EH (cell line): ENCODE data around the gene CCL25.

Experiments used
- DNase-seq: peaks from one replicate; pipeline ENCODE4 v3.0.0-alpha.2; 2015; ENCODE audit warnings: low read depth

The CCL25 gene

GRCh38 chr19:8045872-8046568 is 6.5 kb upstream of the CCL25 start:
- DNase-seq = no peak

GRCh38 chr19:8046569-8047165 is 5.9 kb upstream of the CCL25 start:
- no peak for DNase-seq

- DNase-seq = peak; percentile 56
Observed at GRCh38 chr19:8050274-8051096, 2.1 kb upstream of the CCL25 start.

GRCh38 chr19:8054169-8054568 is 1.6 kb downstream of the CCL25 start:
- no peak for DNase-seq

- no peak for DNase-seq
Observed at GRCh38 chr19:8056533-8056932, 4.0 kb downstream of the CCL25 start.

GRCh38 chr19:8057545-8058270 is 5.1 kb downstream of the CCL25 start:
- DNase-seq = no peak

- DNase-seq = no peak
Observed at GRCh38 chr19:8064911-8065874, 12.6 kb downstream of the CCL25 start.

- DNase-seq = no peak
Observed at GRCh38 chr19:8065875-8066261, 13.3 kb downstream of the CCL25 start.

- no peak for DNase-seq
Observed at GRCh38 chr19:8069096-8069973, 16.8 kb downstream of the CCL25 start.

GRCh38 chr19:8071912-8072311 is 19.4 kb downstream of the CCL25 start:
- DNase-seq = no peak

GRCh38 chr19:8074501-8074900 is 21.9 kb downstream of the CCL25 start:
- no peak for DNase-seq

GRCh38 chr19:8075158-8076074 is 22.9 kb downstream of the CCL25 start:
- no peak for DNase-seq

- DNase-seq = no peak
Observed at GRCh38 chr19:8079988-8080387, 27.4 kb downstream of the CCL25 start.

GRCh38 chr19:8080832-8081231 is 28.3 kb downstream of the CCL25 start:
- DNase-seq = no peak

GRCh38 chr19:8081569-8082550 is 29.3 kb downstream of the CCL25 start:
- no peak for DNase-seq

GRCh38 chr19:8083141-8083540 is 30.6 kb downstream of the CCL25 start:
- no peak for DNase-seq

GRCh38 chr19:8084152-8084551 is 31.6 kb downstream of the CCL25 start:
- DNase-seq = no peak
